Measurements from ENCODE around the gene GSTA1.
"Not testable (repeated sequence)": the region's sequence is repeated elsewhere in the genome, so short reads cannot be mapped to it uniquely, and the experiment has no call there.

GSTA1 gene

DNA sequence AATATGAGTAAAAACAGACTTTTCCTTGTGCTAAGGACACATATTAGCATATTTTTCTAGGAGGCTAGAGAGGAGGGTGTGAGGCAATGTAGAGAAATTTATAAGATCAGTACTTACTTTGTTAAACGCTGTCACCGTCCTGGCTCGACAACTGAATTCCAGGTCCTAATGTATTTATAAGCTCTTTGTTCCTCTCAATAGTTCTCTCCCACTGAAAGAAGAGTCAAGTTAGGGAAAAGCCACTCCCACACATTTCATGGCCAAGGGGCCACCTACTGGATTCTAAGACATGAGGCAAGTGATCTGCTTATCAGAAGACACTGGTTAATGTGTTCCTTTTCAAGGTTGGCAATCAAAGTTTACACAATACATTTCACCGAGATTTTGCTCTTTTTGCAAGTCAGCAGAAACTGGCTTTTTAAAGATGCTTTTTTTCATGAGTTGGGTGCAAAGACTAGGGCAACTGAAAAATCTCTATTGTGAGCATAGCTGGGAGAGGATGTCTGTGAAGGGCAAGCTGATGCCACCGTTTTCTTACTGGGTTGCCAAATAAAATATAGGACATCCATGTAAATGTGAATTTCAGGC is at the start of gene GSTA1:
TSS of gene GSTA1 (minus strand) at position 149 of the 588 bp plus-strand sequence. CDS start 4,549 bp downstream, outside the sequence.
- DNase-seq, result not testable (repeated sequence)

DNA sequence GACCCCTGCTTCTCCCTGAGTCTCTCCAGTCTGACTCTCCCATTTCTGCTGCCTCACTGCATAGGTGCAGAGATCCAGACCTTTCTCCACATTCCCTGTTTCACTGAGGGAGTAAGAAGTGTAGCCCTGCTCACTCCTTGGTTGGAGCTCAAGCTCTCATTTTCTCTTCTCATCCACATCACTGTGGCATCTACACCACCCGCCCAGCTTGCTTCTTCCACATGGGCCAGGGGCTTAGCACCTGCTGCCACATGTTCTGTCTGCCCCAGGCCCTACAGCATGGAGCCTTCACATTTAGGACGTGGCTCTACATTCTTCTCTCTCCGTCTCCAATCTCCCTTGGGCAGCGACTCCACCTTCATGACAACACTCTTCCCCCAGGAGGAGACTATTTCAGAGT is 45.5 kb upstream of the GSTA1 start:
- DNase-seq, result no peak

DNA sequence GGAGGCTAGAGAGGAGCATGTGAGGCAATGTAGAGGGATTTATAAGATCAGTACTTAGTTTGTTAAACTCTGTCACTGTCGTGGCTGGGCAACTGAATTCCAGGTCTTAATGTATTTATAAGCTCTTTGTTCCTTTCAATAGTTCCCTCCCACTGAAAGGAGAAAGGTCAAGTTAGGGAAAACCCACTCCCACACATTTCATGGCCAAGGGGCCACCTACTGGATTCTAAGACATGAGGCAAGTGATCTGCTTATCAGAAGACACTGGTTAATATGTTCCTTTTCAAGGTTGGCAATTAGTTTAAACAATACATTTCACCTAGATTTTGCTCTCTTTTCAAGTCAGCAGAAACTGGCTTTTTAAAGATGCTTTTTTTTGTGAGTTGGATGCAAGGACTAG is 42.4 kb upstream of the GSTA1 start:
- no peak for DNase-seq

DNA sequence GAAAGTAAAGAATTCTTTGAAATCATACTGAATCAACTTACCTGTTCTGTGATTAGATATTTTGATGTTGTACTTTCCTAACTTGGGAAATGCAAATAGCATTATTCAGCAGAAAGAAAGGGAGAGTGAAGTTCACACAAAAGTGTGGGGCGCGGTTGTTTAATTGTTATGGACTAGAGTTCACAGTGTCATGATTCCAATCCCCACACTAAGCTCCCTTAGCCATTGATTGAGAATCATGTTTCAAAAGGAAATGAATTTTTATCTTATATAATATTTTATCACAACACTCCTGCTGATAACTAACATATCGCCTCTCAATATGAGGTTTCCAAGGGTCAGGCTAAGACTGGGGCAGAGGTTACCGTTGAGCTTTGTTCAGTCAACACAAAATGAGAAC is 40.0 kb upstream of the GSTA1 start:
- no peak for DNase-seq

DNA sequence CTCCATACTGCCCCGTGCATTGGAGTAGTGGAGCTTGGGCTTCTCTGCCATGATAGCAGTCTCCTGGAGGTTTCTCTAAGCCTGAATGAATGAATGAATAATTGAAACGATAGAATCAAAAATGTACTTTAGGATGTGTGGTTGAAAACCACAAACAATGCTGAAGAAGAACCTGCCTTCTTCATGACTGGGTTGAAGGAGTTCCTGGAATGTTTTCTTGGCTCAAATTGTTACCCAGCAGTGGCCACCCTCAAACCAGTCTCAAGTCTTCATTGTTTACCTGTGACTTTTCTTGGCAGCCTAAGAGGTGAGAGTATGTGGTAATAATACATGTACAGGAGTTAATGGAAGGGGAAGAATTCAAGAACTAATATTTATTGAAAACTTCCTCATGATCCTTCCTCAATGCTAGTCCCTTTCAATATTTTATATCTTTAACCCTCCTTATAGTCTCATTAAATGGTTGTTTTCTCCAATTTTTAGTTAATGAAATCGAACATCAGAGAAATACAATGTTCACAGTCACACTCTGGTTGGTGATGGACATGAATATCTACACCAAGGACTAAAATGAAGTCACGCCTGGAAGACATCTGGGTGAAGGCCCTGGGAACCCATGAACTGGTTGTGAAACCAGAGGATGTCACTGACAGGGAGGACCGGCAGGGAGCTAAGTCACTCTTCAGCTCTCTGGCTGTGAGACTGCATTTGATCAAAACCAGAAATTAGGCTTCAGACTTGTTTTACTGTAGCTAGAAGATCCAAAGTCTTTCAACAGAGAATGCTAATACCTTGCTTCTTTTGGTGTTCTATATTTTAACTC is 37.4 kb upstream of the GSTA1 start, which contains the start of gene GSTA5:
TSS of gene GSTA5 (minus strand) at position 51 of the 823 bp plus-strand sequence.
- no peak for DNase-seq

DNA sequence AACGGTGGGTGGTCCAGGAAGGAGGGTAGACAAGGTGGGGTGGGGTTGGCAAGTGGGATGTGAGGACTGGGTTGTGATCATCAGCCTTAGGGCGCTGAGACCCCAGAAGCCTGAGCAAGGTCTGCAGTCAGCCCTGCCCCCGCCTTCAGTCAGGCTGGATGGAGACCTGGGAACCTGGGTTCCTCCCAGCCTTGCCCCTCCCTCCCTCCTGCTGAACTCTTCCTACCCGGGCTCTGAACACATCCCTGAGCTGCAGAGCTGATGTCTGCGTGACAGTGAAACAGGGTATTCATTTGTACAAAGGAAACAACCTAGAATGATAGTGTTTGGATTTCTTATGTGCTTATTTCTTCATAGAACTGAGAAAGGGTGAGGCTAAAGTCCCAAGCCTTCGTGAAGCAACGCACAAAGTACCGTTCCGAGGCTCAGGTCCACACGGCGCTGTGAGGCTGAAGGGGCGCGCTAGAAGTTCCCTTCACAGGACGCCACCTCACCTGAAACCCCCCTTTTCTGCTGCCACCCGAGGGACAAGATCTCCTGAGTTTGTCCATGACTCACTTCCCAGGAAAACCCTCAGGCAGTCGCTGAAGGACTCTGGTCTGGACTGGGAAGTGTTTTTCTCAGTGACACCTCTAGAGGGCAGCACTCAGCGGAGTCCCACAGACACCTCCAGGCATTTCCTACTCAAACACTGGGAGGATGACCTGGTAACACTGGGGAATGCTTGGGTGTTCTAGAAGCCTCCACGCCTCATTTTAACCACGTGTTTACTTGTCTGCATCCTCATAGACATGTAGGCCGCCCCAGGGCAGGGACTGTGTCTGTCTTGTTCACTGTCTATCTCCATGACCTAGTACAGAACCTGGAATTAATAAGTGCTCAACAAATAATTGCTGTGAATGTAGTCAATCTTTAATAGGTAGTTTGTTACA is 35.8 kb upstream of the GSTA1 start:
- DNase-seq, result peak; percentile 59

DNA sequence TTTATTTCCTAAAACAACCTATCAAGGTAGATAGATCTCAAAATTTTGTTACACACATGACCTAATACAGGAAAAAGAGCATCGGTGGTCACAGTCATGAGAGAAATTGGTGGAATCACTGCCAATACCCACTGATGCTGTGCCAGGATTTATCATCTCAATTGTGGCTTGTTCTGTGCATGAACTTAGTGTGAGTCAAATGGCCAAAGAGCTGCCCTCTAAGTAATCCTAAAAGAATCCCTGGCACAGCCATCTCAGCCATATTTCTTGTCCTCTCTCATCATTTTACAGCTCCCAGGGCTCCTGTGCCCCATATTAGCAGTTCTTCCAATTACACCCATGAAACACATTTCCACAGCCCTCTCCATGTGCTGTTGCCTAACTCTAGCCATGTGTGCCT is 30.9 kb upstream of the GSTA1 start:
- no peak for DNase-seq

DNA sequence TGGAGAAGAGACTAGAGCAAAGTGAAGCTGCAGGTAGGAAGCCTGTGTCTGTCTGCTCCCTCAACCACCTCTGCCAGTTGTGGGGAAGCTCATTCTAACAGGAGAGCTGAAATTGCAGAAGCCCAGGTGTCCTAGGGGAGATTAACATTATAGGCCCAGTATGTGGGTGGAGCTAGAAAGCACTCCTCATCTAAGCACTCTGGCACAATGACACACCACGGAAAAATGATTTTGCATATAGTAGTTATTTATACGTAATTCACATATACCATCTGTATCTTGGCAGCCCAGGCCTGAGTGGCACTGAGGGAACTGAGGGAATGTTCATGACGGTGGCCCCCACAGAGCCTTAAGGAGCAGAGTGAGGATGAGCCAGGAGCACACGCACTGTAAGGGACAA is 27.3 kb upstream of the GSTA1 start:
- not testable (repeated sequence) for DNase-seq

DNA sequence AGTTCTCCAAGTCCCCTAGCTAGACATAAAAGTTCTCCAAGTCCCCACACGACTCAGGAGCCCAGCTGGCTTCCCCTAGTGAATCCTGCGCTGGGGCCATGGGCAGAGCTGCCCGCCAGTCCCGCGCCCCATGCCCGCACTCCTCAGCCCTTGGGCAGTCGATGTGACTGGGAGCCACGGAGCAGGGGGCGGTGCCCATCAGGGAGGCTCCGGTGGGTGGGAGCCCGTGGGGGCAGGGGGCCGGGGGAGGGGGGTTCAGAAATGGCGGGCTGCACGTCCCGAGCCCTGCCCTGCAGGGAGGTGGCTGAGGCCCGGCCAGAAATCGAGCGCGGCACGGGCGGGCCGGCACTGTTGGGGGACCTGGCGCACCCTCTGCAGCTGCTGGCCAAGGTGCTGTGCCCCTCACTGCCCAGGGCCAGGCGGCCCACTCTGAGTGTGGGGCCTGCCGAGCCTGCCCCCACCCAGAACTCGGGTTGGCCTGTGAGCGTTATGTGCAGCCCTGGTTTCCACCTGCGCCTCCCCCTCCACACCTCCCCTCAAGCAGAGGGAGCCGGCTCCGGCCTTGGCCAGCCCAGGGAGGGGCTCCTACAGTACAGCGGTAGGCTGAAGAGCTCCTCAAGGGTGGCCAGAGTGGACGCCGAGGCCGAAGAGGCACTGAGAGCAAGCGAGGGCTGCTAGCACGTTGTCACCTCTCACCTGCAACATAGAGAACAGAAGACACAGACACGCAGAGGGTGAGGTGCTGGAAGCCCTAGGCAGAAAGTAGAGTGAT is 25.6 kb upstream of the GSTA1 start:
- no peak for DNase-seq

DNA sequence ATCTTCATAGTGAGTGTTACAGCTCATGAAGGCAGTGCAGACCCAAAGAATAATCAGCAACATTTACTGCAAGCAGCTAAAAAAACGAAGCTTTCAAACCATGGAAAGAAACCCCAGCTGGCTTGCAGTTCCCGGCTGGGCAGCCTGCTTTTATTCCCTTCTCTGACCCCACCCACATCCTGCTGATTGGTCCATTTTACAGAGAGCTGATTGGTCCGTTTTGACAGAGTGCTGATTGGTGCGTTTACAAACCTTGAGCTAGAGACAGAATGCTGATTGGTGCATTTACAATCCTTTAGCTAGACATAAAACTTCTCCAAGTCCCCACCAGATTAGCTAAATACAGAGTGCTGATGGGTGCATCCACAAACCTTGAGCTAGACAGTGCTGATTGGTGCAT is 25.0 kb upstream of the GSTA1 start:
- DNase-seq, result not testable (repeated sequence)

DNA sequence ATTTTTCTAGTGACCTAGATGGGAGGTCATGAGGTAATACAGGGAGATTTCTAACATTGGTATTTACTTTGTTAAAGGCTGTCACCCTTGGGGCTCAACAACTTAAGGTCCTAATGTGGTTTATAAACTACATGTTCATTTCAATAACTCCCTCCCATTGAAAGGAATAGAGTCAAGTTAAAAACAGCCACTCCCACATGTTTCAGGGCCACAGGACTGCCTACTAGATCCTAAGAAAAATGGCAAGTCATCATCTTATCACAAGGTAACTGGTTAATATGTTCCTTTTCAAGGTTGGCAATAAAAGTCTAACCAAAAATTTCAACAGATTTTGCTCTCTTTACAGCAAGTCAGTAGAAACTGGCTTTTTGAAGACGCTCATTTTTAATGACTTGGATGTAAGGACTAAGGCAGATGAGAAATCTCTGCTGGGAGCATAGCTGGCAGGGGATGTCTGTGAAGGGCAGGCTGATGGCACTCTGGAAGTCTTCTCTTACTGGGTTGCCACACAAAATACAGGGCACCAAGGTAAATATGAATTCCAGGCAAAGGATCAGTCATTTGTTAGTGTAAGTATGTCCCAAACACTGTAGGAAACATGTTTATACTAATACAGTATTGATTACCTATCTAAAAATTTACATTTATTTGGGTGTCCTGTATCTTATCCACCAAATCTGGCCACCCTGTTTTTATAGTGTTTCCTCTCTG is 23.6 kb upstream of the GSTA1 start:
- DNase-seq, result not testable (repeated sequence)

DNA sequence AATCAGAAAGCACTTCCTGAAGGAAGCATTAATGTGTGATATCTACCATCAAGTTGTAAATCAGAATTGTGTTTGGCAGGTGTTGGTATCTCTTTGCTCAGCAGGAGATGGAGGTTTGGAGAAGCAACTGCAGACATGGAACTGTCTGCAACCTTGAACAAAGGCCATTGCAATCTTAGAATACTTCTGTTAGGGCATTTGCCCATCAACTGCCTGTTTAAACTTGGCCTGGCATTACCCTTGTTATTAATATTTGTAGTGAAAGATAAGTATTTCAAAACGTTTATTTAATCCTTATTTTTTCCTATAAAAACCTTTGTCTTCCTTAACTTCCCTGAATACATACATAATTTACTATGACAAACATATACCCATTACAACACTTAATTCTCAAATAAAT is 22.9 kb upstream of the GSTA1 start:
- DNase-seq, result no peak

DNA sequence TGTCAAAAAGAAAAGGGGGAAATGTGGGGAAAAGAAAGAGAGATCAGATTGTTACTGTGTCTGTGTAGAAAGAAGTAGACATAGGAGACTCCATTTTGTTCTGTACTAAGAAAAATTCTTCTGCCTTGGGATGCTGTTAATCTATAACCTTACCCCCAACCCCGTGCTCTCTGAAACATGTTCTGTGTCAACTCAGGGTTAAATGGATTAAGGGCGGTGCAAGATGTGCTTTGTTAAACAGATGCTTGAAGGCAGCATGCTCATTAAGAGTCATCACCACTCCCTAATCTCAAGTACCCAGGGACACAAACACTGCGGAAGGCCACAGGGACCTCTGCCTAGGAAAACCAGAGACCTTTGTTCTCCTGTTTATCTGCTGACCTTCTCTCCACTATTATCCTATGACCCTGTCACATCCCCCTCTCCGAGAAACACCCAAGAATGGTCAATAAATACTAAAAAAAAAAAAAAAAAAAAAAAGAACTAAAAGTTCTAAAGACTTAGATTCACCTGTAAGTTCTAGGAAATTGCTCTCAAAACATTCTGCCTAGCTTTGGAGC is 22.4 kb upstream of the GSTA1 start:
- not testable (repeated sequence) for DNase-seq

DNA sequence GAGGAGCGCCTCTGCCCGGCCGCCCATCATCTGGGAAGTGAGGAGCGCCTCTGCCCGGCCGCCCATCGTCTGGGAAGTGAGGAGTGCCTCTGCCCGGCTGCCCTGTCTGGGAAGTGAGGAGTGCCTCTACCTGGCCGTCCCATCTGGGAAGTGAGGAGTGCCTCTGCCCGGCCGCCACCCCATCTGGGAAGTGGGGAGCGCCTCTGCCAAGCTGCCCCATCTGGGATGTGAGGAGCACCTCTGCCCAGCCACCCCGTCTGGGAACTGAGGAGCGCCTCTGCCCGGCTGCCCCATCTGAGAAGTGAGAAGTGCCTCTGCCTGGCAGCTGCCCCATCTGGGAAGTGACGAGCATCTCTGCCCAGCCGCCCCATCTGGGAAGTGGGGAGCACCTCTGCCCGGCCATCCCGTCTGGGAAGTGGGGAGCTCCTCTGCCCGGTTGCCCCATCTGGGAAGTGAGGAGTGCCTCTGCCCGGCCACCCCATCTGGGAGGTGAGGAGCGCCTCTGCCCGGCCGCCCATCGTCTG is 21.7 kb upstream of the GSTA1 start:
- DNase-seq, result not testable (repeated sequence)

DNA sequence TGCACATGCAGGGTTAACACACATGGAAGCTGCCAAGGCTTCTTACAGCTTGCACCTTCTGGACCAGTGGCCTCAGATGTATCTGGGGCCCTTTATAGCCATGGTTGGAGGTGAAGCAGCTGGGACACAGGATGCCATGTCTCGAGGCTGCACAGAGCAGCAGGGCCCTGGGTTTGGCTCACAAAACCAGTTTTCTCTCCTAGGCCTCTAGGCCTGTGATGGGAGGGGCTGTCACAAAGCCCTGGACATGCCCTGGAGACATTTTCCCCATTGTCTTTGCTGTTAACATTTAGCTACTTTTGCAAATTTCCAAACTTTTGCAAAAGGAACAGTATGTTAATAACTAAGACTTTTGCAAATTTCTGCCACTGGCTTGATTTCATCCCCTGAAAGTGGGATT is 18.2 kb upstream of the GSTA1 start:
- no peak for DNase-seq

DNA sequence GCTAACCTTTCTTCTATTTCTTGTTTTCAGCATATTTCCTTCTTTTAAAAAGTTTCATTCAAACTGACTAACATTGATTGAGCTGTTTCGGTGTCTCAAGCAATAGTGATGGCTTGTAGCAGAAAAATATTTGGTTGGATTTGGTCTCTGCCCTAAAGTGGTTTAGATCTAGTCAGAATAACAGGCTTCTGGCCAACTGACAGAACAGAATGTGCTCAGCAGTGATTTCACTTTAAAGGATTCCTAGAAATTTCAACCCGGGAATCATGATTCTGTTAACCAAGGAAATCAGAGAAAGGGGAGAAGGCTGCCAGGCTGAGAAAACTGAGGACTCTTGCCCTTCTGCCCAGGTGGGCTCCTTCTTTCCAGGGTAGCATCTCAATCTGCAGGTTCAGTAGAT is 16.6 kb upstream of the GSTA1 start:
- no peak for DNase-seq

DNA sequence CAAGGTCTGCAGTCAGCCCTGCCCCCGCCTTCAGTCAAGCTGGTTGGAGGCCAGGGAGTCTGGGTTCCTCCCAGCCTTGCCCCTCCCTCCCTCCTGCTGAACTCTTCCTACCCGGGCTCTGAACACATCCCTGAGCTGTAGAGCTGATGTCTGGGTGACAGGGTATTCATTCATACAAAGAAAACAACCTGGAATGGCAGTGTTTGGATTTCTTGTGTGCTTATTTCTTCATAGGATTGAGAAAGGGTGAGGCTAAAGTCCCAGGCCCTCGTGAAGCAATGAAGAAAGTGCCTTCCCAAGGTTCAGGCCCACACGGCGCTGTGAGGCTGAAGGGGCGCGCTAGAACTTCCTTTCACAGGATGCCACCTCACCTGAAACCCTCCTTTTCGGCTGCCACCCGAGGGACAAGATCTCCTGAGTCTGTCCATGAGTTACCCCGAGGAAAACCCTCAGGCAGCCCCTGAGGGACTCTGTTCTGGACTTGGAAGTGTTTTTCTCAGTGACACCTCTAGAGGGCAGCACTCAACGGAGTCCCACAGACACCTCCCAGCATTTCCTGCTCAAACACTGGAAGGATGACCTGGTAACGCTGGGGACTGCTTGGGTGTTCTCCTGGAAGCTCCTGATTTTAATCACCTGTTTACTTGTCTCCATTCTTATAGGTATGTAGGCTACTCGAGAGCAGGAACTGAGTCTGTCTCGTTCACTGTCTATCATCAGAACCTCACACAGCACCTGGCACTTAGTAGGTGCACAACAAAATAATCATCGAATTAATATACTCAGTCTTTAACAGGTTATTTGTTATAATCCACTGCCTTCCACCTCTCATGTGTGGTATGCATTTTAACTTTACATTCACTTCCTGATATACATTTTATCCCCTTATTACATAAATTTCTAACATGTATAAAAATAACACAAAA is 11.8 kb upstream of the GSTA1 start:
- DNase-seq, result peak; percentile 41

DNA sequence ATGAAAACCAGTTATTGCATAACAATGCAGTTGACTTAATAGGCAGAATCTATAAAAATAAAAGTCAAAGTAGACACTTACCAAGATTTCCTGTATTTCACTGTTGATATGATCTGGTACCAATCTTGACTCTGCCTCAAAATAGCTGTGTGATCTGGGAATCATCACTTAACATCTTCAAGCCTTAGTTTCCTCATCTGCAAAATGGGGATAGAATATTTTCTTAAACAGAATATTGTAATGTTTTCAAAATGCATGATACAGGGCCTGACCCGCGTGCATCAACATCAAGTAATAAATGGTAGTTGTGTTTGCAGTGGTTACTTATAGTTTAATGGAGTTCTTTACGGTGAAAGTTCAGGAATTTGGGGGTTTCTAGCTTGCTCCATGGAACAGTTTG is 10.9 kb upstream of the GSTA1 start:
- not testable (repeated sequence) for DNase-seq

DNA sequence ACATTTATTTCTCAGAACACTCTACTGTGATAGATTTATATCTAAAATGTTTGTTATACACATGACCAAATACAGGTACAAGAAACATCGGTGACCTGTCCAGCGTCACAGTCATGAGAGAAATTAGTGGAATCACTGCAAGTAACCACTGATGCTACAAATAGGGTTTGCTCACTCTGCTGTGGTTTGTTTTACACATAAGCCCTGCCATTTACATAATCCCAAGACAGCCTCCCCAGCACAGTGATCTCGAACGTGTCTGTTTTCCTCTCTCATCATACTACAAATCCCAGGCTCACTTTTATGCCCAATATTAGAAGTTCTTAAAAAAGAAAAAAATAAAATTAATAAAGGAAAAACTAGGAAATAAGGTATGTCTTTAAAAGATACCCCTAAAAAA is 6.2 kb upstream of the GSTA1 start:
- not testable (repeated sequence) for DNase-seq

DNA sequence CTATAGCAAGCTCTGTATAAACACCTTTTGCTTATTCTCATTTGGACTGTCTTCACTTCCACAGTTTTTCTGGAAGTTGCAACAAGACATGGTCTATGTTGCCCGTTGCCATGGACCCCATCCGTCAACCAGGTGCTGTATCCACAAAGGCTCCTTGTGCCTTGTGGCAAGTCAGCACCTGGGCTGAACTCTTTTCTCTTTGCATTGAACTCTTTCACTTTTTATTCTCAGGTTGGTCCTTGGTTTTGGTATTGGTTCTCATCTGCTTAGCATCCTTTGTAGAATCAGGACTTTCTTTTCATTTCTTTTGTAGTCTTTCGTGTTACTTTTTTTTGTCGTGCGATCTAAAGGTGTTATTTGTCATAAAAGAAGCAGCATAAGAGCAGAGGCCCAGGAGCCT is 5.0 kb upstream of the GSTA1 start:
- DNase-seq, result no peak
